ENCODE data around the gene ARRB2.

The ARRB2 gene

DNA sequence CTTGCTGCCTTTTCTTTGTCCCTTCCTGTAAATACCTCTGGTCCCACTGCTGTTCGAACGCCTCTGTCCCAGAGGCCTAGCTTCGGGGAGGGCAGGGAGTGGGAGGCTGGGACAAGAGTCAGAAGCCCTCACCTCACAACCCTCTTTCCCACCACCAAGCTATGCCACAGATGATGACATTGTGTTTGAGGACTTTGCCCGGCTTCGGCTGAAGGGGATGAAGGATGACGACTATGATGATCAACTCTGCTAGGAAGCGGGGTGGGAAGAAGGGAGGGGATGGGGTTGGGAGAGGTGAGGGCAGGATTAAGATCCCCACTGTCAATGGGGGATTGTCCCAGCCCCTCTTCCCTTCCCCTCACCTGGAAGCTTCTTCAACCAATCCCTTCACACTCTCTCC, 10.4 kb downstream of the ARRB2 start:
- Mint-ChIP-seq H3K27me3 (ENCODE audit: low read depth) (peaks cover 2% of the 10 kb centered on the region), H3K36me3 (ENCODE audit: low read depth) (peaks cover 16% of the 10 kb centered on the region), H3K4me3 (no peak overlapping the region), H3K27ac (peak overlapping the region in 1 of 3 experiments; percentile 74), H3K4me1 (peaks cover 11% of the 10 kb centered on the region), H3K9me3 (no peaks in the 10 kb centered on the region)
- TF ChIP-seq, protein P1, sequence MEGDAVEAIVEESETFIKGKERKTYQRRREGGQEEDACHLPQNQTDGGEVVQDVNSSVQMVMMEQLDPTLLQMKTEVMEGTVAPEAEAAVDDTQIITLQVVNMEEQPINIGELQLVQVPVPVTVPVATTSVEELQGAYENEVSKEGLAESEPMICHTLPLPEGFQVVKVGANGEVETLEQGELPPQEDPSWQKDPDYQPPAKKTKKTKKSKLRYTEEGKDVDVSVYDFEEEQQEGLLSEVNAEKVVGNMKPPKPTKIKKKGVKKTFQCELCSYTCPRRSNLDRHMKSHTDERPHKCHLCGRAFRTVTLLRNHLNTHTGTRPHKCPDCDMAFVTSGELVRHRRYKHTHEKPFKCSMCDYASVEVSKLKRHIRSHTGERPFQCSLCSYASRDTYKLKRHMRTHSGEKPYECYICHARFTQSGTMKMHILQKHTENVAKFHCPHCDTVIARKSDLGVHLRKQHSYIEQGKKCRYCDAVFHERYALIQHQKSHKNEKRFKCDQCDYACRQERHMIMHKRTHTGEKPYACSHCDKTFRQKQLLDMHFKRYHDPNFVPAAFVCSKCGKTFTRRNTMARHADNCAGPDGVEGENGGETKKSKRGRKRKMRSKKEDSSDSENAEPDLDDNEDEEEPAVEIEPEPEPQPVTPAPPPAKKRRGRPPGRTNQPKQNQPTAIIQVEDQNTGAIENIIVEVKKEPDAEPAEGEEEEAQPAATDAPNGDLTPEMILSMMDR (IDR thresholded peaks at IDR 0.05; ENCODE audit: unreplicated experiment in 3 of 3) = no peak

DNA sequence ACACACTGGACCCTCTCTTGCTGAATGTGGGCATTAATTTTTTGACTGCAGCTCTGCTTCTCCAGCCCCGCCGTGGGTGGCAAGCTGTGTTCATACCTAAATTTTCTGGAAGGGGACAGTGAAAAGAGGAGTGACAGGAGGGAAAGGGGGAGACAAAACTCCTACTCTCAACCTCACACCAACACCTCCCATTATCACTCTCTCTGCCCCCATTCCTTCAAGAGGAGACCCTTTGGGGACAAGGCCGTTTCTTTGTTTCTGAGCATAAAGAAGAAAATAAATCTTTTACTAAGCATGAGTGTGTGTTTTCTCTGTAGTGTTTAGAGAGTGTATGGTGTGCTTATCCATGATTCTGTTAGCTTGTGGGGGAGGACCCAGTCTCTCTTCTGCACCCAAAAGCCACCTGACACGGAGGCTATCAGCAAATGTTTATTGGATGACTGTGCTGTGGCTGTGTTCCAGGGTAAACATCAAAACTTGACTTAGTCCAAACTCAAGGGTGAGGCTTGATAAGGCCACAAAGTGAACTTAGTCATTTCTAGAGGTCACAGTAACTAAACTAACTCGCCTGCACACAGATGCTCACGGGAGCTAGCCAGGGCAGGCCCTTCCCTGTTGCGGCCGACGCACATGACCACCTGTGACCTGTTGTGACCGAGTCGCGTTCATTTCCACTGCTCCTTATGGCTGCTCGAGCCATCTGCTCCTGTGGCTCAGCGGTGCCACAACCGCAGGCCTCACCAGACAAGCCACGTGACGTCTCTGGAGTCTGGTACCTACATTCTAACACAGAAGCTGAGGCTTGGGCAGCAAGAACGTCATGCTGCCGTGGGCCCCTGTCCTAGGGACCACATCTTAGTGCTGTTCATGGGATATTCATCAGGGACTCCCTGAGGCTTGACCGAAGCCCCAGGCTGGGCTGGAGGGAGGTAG, 11.0 kb downstream of the ARRB2 start:
- Mint-ChIP-seq H3K9me3 (no peaks in the 10 kb centered on the region), H3K27ac (peak overlapping the region in 2 of 3 experiments; percentile 47 to 74), H3K4me3 (no peak overlapping the region), H3K36me3 (ENCODE audit: low read depth) (peaks cover 16% of the 10 kb centered on the region), H3K4me1 (peaks cover 11% of the 10 kb centered on the region), H3K27me3 (ENCODE audit: low read depth) (peaks cover 8% of the 10 kb centered on the region)
- TF ChIP-seq, protein P1 (IDR thresholded peaks at IDR 0.05; ENCODE audit: unreplicated experiment in 3 of 3) = no peak

DNA sequence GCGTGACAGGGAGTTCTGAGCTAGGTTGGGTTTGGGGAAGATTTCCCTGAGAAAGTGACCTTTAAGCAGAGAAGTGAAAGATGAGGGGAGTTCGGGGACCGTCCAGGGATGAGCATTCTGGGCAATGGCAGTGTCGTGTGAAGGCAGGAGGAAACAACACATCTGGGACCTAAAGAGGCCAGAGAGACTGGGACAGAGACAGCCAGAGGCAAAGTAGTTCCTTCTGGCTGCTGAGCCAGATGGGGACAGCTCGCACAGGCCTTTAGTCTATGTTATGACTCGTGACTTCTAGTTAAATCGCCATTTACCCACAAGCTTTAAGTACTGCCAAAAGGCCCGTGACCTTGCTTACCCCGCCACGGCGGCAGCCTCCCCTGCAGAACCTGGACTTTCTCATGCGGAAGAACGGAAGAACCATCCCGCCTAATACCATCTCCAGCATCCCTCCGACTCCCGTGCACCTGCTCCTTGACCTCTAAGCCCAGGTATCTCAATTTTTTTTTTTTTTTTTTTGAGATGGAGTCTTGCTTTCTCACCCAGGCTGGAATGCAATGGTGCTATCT, 12.3 kb downstream of the ARRB2 start:
- H3K27me3 Mint-ChIP-seq (ENCODE audit: low read depth) = peaks cover 8% of the 10 kb centered on the region
- H3K4me1 Mint-ChIP-seq = peaks cover 11% of the 10 kb centered on the region
- TF ChIP-seq, protein P1 (IDR thresholded peaks at IDR 0.05; ENCODE audit: unreplicated experiment in 3 of 3) = no peak
- no peak overlapping the region for H3K4me3 Mint-ChIP-seq
- H3K9me3 Mint-ChIP-seq = no peaks in the 10 kb centered on the region
- H3K27ac Mint-ChIP-seq = no peak overlapping the region
- H3K36me3 Mint-ChIP-seq (ENCODE audit: low read depth) = peaks cover 16% of the 10 kb centered on the region

DNA sequence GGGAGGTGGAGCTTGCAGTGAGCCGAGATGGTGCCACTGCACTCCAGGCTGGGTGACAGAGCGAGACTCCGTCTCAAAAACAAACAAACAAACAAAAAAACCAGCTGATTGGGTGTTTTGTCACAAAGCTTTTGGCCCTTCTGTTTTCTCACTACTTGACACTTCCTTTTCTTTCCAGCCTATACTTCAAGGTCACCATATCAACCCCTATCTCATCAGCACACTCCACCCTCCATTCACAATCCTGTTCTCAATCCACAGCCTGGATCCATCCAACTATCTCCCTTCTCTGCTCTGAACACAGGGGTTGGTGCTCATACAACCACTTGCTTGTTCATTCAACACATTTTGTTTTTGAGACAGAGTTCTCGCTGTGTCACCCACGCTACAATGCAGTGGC, 14.2 kb downstream of the ARRB2 start:
- Mint-ChIP-seq H3K4me3 (no peak overlapping the region), H3K27me3 (ENCODE audit: low read depth) (peaks cover 8% of the 10 kb centered on the region), H3K27ac (no peak overlapping the region), H3K36me3 (ENCODE audit: low read depth) (peaks cover 8% of the 10 kb centered on the region), H3K4me1 (peaks cover 11% of the 10 kb centered on the region), H3K9me3 (no peaks in the 10 kb centered on the region)
- TF ChIP-seq, protein P1 (IDR thresholded peaks at IDR 0.05; ENCODE audit: unreplicated experiment in 3 of 3) = no peak

- no peak overlapping the region for H3K4me3 Mint-ChIP-seq
- peaks cover 3% of the 10 kb centered on the region for H3K36me3 Mint-ChIP-seq (ENCODE audit: low read depth)
- peaks cover 15% of the 10 kb centered on the region for H3K4me1 Mint-ChIP-seq
- TF ChIP-seq, protein P1 (IDR thresholded peaks at IDR 0.05; ENCODE audit: unreplicated experiment in 3 of 3) = no peak
- H3K27ac Mint-ChIP-seq = no peak overlapping the region
- H3K9me3 Mint-ChIP-seq = no peaks in the 10 kb centered on the region
- H3K27me3 Mint-ChIP-seq (ENCODE audit: low read depth) = peaks cover 8% of the 10 kb centered on the region
Observed at GRCh38 chr17:4725646-4726310, 15.3 kb downstream of the ARRB2 start.
